ENCODE data around the gene TTF1. TPM values are rescaled to one million over a fixed set of nuclear protein-coding genes. Genes with fewer than 3 reads are reported as not detected.
"Not testable (repeated sequence)": the region's sequence is repeated elsewhere in the genome, so short reads cannot be mapped to it uniquely, and the experiment has no call there.

The TTF1 gene
- total RNA-seq, 1 donor from 2014 or later: 22.0 TPM

DNA sequence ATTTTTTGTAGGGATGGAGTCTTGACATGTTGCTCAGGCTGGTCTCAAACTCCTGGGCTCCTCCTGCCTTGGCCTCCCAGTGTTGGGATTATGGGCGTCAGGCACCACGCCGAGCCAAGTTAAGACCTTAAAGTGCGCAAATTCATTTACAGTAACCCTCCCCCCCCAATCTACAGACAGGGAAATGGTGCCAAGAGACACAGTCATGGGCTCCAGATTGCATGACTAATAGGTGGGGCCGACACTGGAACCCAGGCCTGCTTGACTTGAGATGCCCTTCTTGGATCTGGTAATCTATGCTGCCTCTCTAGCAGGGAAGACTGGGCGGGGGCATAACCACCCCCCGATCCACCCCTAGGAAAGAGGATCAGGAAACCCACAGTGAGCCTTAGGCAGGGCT is 19.5 kb downstream of the TTF1 start:
- DNase-seq (no peak), ATAC-seq (ENCODE audit: low read depth) (no peak)
- TF ChIP-seq, protein P1, sequence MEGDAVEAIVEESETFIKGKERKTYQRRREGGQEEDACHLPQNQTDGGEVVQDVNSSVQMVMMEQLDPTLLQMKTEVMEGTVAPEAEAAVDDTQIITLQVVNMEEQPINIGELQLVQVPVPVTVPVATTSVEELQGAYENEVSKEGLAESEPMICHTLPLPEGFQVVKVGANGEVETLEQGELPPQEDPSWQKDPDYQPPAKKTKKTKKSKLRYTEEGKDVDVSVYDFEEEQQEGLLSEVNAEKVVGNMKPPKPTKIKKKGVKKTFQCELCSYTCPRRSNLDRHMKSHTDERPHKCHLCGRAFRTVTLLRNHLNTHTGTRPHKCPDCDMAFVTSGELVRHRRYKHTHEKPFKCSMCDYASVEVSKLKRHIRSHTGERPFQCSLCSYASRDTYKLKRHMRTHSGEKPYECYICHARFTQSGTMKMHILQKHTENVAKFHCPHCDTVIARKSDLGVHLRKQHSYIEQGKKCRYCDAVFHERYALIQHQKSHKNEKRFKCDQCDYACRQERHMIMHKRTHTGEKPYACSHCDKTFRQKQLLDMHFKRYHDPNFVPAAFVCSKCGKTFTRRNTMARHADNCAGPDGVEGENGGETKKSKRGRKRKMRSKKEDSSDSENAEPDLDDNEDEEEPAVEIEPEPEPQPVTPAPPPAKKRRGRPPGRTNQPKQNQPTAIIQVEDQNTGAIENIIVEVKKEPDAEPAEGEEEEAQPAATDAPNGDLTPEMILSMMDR (IDR thresholded peaks at IDR 0.05): no peak
- Mint-ChIP-seq H3K27ac (peak overlapping the region; percentile 99), H3K4me1 (peaks cover 48% of the 10 kb centered on the region), H3K9me3 (no peaks in the 10 kb centered on the region), H3K27me3 (no peaks in the 10 kb centered on the region), H3K4me3 (no peak overlapping the region), H3K36me3 (ENCODE audit: low read depth) (peaks cover 71% of the 10 kb centered on the region)
- ChIA-PET POLR2A (interaction anchor here (0.7 to 8.8 kb wide), 2 partner anchors 13 to 35 kb away, joined by 3 to 527 read pairs; partner anchors contain the start of gene SETX), CTCF (no interaction called here)
- intact Hi-C loops (cut with micrococcal nuclease): no loop called here

DNA sequence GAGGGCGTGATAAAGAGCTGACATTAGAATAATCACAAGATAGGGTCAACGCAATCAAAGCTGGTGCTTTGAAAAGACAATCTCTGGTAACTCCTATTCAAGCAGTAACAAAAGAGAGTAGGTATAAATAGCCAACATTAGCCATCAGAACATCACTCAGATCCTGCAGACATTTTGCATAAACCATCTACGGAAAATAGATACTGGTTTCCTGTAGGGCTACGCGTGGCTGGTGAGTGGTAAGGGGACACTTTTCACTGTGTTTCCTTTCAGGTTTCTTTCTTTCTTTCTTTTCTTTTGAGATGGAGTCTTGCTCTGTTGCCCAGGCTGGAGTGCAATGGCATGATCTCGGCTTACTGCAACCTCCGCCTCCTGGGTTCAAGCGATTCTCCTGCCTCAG is 22.3 kb downstream of the TTF1 start:
- intact Hi-C loops (cut with micrococcal nuclease): no loop called here
- peak overlapping the region; percentile 82 for H3K4me3 Mint-ChIP-seq
- ChIA-PET POLR2A (interaction anchor here (0.5 to 8.8 kb wide), 14 partner anchors 12 to 652 kb away, joined by 3 to 527 read pairs (median 4); partner anchors contain the start of genes CFAP77, SETX and TSC1), CTCF (interaction anchor here (0.9 to 4.5 kb wide), 6 partner anchors 11 to 125 kb away, joined by 3 to 57 read pairs (median 9); partner anchors contain the start of gene SETX)
- DNase-seq (no peak), ATAC-seq (ENCODE audit: low read depth) (peak; percentile 35)
- H3K27ac Mint-ChIP-seq: peak overlapping the region; percentile 99
- H3K4me1 Mint-ChIP-seq: peaks cover 70% of the 10 kb centered on the region
- TF ChIP-seq, protein P1 (IDR thresholded peaks at IDR 0.05): no peak
- H3K36me3 Mint-ChIP-seq (ENCODE audit: low read depth): peaks cover 53% of the 10 kb centered on the region
- H3K27me3 Mint-ChIP-seq: no peaks in the 10 kb centered on the region
- no peaks in the 10 kb centered on the region for H3K9me3 Mint-ChIP-seq

DNA sequence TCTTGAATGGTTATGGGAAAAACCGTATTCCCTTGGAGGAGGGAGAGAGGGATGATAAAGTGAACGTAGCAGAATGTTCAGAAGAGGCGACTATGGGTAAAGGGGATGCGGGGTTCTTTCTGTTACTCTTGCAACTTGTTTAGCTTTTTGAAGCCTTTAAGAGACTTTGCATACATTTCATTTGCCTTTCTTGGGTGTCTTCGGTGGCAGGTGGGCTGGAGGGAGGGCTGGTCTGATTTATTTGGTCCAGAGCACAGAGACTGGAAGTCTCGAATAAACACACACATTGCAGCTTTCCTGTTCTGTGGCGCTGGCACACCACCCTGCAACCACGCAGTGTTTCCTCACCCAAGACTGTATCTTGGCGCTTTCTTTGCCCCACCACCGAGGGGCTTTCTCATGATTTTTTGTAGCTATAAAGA is 23.2 kb downstream of the TTF1 start:
- intact Hi-C loops (cut with micrococcal nuclease): loop anchor here (1.0 kb wide), 2 partner anchors 28 to 32 kb away; no protein-coding TSS in a partner anchor
- H3K36me3 Mint-ChIP-seq (ENCODE audit: low read depth): peaks cover 45% of the 10 kb centered on the region
- ATAC-seq (ENCODE audit: low read depth) (peak; percentile 57), DNase-seq (peak; percentile 39)
- TF ChIP-seq, protein P1 (IDR thresholded peaks at IDR 0.05): no peak
- peak overlapping the region; percentile 82 for H3K4me3 Mint-ChIP-seq
- POLR2A ChIA-PET: interaction anchor here (0.6 to 8.8 kb wide), 18 partner anchors 11 to 706 kb away, joined by 3 to 527 read pairs (median 4); partner anchors contain the start of genes DDX31 and SETX
- H3K27ac Mint-ChIP-seq: peak overlapping the region; percentile 99
- H3K27me3 Mint-ChIP-seq: no peaks in the 10 kb centered on the region
- H3K9me3 Mint-ChIP-seq: no peaks in the 10 kb centered on the region
- H3K4me1 Mint-ChIP-seq: peaks cover 76% of the 10 kb centered on the region
- CTCF ChIA-PET: interaction anchor here (0.9 to 4.5 kb wide), 6 partner anchors 10 to 125 kb away, joined by 3 to 57 read pairs (median 9); partner anchors contain the start of gene SETX

DNA sequence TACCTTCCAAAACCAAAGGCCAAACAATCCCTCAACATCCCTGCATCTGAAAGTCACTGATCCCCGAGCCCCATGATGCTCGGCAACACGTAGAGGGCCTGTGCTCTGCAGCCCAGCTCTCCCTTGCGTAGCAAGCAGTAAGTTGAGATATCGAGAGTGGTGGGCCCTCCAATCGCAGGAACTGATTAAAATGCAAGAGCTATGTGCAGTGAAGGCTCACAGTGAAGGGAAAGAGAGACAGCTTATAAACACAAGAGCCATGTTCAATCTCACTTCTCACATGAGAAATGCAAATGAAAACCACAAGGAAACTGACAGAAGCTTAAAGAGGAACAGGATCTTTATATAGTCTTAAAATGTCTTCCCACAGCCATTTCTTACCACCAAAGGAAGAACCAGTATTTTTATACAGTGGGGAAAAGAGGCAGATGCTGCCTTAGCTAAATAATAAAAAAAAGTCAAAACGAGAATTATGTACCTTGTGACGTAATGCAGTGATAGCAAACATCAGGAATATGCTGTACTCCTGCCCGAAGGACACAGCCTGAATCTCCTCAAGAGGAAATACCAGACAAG is 24.6 kb downstream of the TTF1 start:
- CTCF ChIA-PET: interaction anchor here (0.7 to 4.5 kb wide), 2 partner anchors 10 to 29 kb away, joined by 3 to 57 read pairs; partner anchors contain the start of gene SETX
- DNase-seq: peak; percentile 33
- intact Hi-C loops (cut with micrococcal nuclease): loop anchor here (1.0 kb wide), 2 partner anchors 9 to 24 kb away; partner anchors contain the start of gene TTF1

DNA sequence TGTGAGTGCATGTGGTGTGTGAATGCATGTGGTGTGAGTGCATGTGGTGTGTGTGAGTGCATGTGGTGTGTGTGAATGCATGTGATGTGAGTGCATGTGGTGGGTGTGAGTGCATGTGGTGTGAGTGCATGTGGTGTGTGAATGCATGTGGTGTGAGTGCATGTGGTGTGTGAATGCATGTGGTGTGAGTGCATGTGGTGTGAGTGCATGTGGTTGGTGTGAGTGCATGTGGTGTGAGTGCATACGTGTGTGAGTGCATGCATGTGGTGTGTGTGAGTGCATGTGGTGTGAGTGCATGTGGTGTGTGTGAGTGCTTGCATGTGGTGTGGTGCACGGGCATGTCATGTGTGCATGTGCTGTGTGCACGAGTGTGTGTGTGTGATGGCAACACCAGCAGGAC is 28.2 kb downstream of the TTF1 start:
- POLR2A ChIA-PET: interaction anchor here (8.8 kb wide), 1 partner anchor 27 kb away, joined by 527 read pairs; the partner anchor contains the start of gene SETX
- H3K9me3 Mint-ChIP-seq; ATAC-seq (ENCODE audit: low read depth); H3K27me3 Mint-ChIP-seq; CTCF ChIA-PET; H3K4me3 Mint-ChIP-seq; intact Hi-C loops (cut with micrococcal nuclease); DNase-seq; H3K27ac Mint-ChIP-seq: not testable (repeated sequence)
- Mint-ChIP-seq H3K4me1 (peaks cover 59% of the 10 kb centered on the region), H3K36me3 (ENCODE audit: low read depth) (peaks cover 15% of the 10 kb centered on the region)

More for the DNA sequence above, 24.6 kb downstream of the TTF1 start:
- POLR2A ChIA-PET: interaction anchor here (0.5 to 8.8 kb wide), 16 partner anchors 10 to 657 kb away, joined by 3 to 527 read pairs (median 4); partner anchors contain the start of genes CFAP77 and SETX
- Mint-ChIP-seq H3K9me3 (no peaks in the 10 kb centered on the region), H3K36me3 (ENCODE audit: low read depth) (peaks cover 31% of the 10 kb centered on the region), H3K4me3 (peak overlapping the region; percentile 80), H3K27ac (peak overlapping the region; percentile 99), H3K27me3 (no peaks in the 10 kb centered on the region), H3K4me1 (peaks cover 76% of the 10 kb centered on the region)
- peak; percentile 80 for ATAC-seq (ENCODE audit: low read depth)
- TF ChIP-seq, protein P1 (IDR thresholded peaks at IDR 0.05): no peak

DNA sequence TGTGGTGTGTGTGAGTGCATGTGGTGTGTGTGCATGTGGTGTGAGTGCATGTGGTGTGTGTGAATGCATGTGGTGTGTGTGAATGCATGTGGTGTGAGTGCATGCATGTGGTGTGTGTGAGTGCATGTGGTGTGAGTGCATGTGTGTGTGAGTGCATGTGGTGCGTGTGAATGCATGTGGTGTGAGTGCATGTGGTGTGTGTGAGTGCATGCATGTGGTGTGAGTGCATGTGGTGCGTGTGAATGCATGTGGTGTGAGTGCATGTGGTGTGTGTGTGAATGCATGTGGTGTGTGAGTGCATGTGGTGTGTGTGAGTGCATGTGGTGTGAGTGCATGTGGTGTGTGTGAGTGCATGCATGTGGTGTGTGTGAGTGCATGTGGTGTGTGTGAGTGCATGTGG is 28.9 kb downstream of the TTF1 start:
- Mint-ChIP-seq H3K4me1 (peaks cover 58% of the 10 kb centered on the region), H3K36me3 (ENCODE audit: low read depth) (peaks cover 15% of the 10 kb centered on the region)
- H3K4me3 Mint-ChIP-seq; DNase-seq; ATAC-seq (ENCODE audit: low read depth); H3K27ac Mint-ChIP-seq; intact Hi-C loops (cut with micrococcal nuclease); POLR2A ChIA-PET; CTCF ChIA-PET; H3K27me3 Mint-ChIP-seq; H3K9me3 Mint-ChIP-seq: not testable (repeated sequence)
